K562 (cell line): ENCODE measurements around the gene DPH6.

Experiments used
- CTCF ChIP-seq, 3 experiments: IDR thresholded peaks in 2 of 3; conservative IDR thresholded peaks in 1 of 3; 2 replicates each; pipeline ENCODE4 v1.5.1; 2011 to 2012; ENCODE audit warnings: low read length in 3 of 3, mild to moderate bottlenecking in 3 of 3, control low read depth in 2 of 3, improper control_type of control experiment in 1 of 3, inconsistent platforms in 1 of 3, low read depth in 1 of 3, mixed read lengths in 1 of 3, moderate library complexity in 1 of 3; ENCODE audit not compliant: insufficient read depth in 2 of 3
- ELK3 ChIP-seq: fragments of 450-650 bp; formaldehyde crosslinking; IDR thresholded peaks from 2 replicates; pipeline ENCODE4 v1.4.0; 2020; ENCODE audit warnings: mild to moderate bottlenecking
- FOXK2 ChIP-seq, 2 experiments: fragments of 450-650 bp; IDR thresholded peaks in 1 of 2; conservative IDR thresholded peaks in 1 of 2; 2 replicates each; pipeline ENCODE4 v1.6.1; 2016; ENCODE audit warnings: low read depth in 2 of 2, mild to moderate bottlenecking in 1 of 2
- GTF2F1 ChIP-seq: IDR thresholded peaks from 2 replicates; pipeline ENCODE4 v1.6.1; 2011; ENCODE audit warnings: low read depth, low read length, improper control_type of control experiment
- JUNB ChIP-seq: fragments of 450-650 bp; formaldehyde crosslinking; conservative IDR thresholded peaks from 2 replicates; pipeline ENCODE4 v1.4.0; 2020; ENCODE audit warnings: mild to moderate bottlenecking
- NCOA2 ChIP-seq, 2 experiments: fragments of 450-650 bp; IDR thresholded peaks; 2 replicates each; pipeline ENCODE4 v1.6.1; 2018; ENCODE audit warnings: mild to moderate bottlenecking in 2 of 2, moderate library complexity in 1 of 2; ENCODE audit not compliant: partially characterized antibody in 2 of 2
- NFE2L1 ChIP-seq: fragments of 450-650 bp; IDR thresholded peaks from 2 replicates; pipeline ENCODE4 v1.6.1; 2016; ENCODE audit warnings: missing genetic modification characterization, low read depth, mild to moderate bottlenecking, missing compliant biosample characterization, moderate library complexity, borderline replicate concordance
- POLR2A ChIP-seq: fragments of 450-650 bp; conservative IDR thresholded peaks from 2 replicates; pipeline ENCODE4 v1.6.1; 2016
- POLR2AphosphoS5 ChIP-seq: IDR thresholded peaks from 2 replicates; pipeline ENCODE4 v1.6.1; 2011; ENCODE audit warnings: mild to moderate bottlenecking, low read depth, low read length, moderate library complexity; ENCODE audit not compliant: control insufficient read depth, insufficient read depth
- TAF9B ChIP-seq: fragments of 450-650 bp; IDR thresholded peaks from 2 replicates; pipeline ENCODE4 v1.6.1; 2018; ENCODE audit warnings: mild to moderate bottlenecking; ENCODE audit not compliant: partially characterized antibody
- TRIM24 ChIP-seq, 2 experiments: fragments of 450-650 bp; IDR thresholded peaks; 2 replicates each; pipeline ENCODE4 v1.6.1; 2016
- ZFP1 ChIP-seq: fragments of 450-650 bp; formaldehyde crosslinking; IDR thresholded peaks from 2 replicates; pipeline ENCODE4 v1.4.0; 2020; ENCODE audit warnings: mild to moderate bottlenecking, mixed read lengths
- ZKSCAN1 ChIP-seq: fragments of 150-350 bp; IDR thresholded peaks from 2 replicates; pipeline ENCODE4 v1.6.1; 2016; ENCODE audit warnings: low read depth, low read length
- ZNF263 ChIP-seq: sonication (generic); formaldehyde crosslinking; IDR thresholded peaks from 2 replicates; pipeline ENCODE4 v1.8.0; 2022; ENCODE audit warnings: mild to moderate bottlenecking, missing genetic modification reagents, borderline replicate concordance

DNA sequence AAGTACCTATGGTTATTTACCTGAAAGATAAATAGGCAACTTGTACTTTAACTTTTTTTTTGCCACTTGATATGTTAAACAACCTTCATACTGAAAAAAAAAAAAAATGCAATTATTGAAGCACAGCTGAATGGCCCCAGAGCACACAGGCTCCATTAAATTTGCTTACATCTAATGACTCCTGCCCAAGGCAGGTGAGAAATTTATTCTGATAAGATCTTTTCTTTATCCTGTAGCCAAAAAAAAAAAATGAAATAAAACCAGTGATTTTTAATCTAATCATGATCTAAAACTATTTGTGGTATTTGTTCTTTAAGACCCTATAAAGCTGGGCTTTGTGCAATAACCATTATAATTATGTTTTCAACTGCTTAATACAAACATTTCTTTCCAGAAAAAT lies 115.7 kb downstream of the DPH6 start:
- TF ChIP-seq CTCF (IDR thresholded peaks at IDR 0.05 in 2 of 3, conservative IDR thresholded peaks at IDR 0.05 in 1 of 3; ENCODE audit: insufficient read depth in 2 of 3, low read depth in 1 of 3, low read length in 3 of 3) (no peak), ZFP1 (CRISPR knock-in tag) (no peak), TAF9B (no peak), ELK3 (CRISPR knock-in tag) (no peak), NFE2L1 (tag) (no peak), NCOA2 (IDR thresholded peaks at IDR 0.05; ENCODE audit: partially characterized antibody in 2 of 2) (no peak), TRIM24 (IDR thresholded peaks at IDR 0.05) (no peak), ZKSCAN1 (no peak), GTF2F1 (no peak), JUNB (CRISPR knock-in tag) (no peak), FOXK2 (conservative IDR thresholded peaks at IDR 0.05 in 1 of 2, IDR thresholded peaks at IDR 0.05 in 1 of 2; ENCODE audit: low read depth in 2 of 2) (no peak), POLR2AphosphoS5 (no peak), POLR2A (no peak), ZNF263 (CRISPR knock-in tag) (no peak)
